Cardiac muscle cell (in vitro differentiated cells and primary cell): ENCODE data around the gene EDRF1. TPM values are rescaled to one million over a fixed set of nuclear protein-coding genes. Genes with fewer than 3 reads are reported as not detected.

Experiments used
- DNase-seq, 2 donors: peaks; one replicate each; pipeline versions ENCODE4 v3.0.0 to v3.0.0-alpha.2; 2010 to 2017; ENCODE audit warnings: low read depth in 1 of 2, low spot score in 1 of 2
- H3K27ac ChIP-seq: fragments of 200-600 bp; sonication (generic); 2 replicates; pipeline ENCODE4 v1.5.1; 2016
- H3K27me3 ChIP-seq: fragments of 200-600 bp; sonication (generic); 2 replicates; pipeline ENCODE4 v1.6.0; 2016; ENCODE audit warnings: control low read depth
- H3K36me3 ChIP-seq: fragments of 200-600 bp; sonication (generic); 2 replicates; pipeline ENCODE4 v1.5.1; 2016; ENCODE audit warnings: control low read depth
- H3K4me1 ChIP-seq: fragments of 200-600 bp; sonication (generic); 2 replicates; pipeline ENCODE4 v1.8.1; 2017; ENCODE audit warnings: low read depth, mild to moderate bottlenecking, mixed run types
- H3K4me3 ChIP-seq: fragments of 200-600 bp; sonication (generic); 2 replicates; pipeline ENCODE4 v1.5.1; 2016; ENCODE audit warnings: mild to moderate bottlenecking
- H3K9me3 ChIP-seq: fragments of 200-600 bp; sonication (generic); 2 replicates; pipeline ENCODE4 v1.5.1; 2017; ENCODE audit warnings: low read depth, mild to moderate bottlenecking, control low read depth
- polyA plus RNA-seq: library from polyadenylated mRNA; unstranded; fragments of >200 nt; fragmentation: Nextera tagmentation; extraction: Ambion mirVana; gene quantifications from 2 replicates; pipeline ENCODE4 v1.2.1, GENCODE V29; 2016
- total RNA-seq: library from RNA; depleted of rRNA; stranded (reverse); fragments of >200 nt; gene quantifications from 2 replicates; pipeline ENCODE4 v1.2.3, GENCODE V29; 2016
- TF ChIP-seq, protein P1 (sequence below): IDR thresholded peaks from 2 replicates; pipeline ENCODE4 v1.5.1; 2012; ENCODE audit warnings: low read depth, mild to moderate bottlenecking, low read length

EDRF1 gene
- total and polyA plus RNA-seq, 2 experiments from 2014 or later, result 10.4 to 23.8 TPM

GRCh38 chr10:125797994-125798662 is 78.6 kb downstream of the EDRF1 start:
- Histone ChIP-seq H3K4me3 (no peak overlapping the region), H3K36me3 (peaks cover 19% of the 10 kb centered on the region)
- no peak for DNase-seq

GRCh38 chr10:125799451-125800182 is 80.1 kb downstream of the EDRF1 start:
- H3K27me3 ChIP-seq, result no peaks in the 10 kb centered on the region
- no peaks in the 10 kb centered on the region for H3K9me3 ChIP-seq
- TF ChIP-seq, protein P1, sequence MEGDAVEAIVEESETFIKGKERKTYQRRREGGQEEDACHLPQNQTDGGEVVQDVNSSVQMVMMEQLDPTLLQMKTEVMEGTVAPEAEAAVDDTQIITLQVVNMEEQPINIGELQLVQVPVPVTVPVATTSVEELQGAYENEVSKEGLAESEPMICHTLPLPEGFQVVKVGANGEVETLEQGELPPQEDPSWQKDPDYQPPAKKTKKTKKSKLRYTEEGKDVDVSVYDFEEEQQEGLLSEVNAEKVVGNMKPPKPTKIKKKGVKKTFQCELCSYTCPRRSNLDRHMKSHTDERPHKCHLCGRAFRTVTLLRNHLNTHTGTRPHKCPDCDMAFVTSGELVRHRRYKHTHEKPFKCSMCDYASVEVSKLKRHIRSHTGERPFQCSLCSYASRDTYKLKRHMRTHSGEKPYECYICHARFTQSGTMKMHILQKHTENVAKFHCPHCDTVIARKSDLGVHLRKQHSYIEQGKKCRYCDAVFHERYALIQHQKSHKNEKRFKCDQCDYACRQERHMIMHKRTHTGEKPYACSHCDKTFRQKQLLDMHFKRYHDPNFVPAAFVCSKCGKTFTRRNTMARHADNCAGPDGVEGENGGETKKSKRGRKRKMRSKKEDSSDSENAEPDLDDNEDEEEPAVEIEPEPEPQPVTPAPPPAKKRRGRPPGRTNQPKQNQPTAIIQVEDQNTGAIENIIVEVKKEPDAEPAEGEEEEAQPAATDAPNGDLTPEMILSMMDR, result no peak
- peak in 1 of 2 donors; percentile 25 for DNase-seq
- no peak overlapping the region for H3K27ac ChIP-seq
- no peak overlapping the region for H3K4me3 ChIP-seq
- H3K4me1 ChIP-seq, result no peaks in the 10 kb centered on the region
- peaks cover 14% of the 10 kb centered on the region for H3K36me3 ChIP-seq

More at GRCh38 chr10:125797994-125798662, 78.6 kb downstream of the EDRF1 start:
- no peak overlapping the region for H3K27ac ChIP-seq
- TF ChIP-seq, protein P1, result no peak
- no peaks in the 10 kb centered on the region for H3K27me3 ChIP-seq
- H3K4me1 ChIP-seq, result no peaks in the 10 kb centered on the region
- H3K9me3 ChIP-seq, result no peaks in the 10 kb centered on the region

- Histone ChIP-seq H3K36me3 (peaks cover 14% of the 10 kb centered on the region), H3K27me3 (no peaks in the 10 kb centered on the region), H3K4me1 (no peaks in the 10 kb centered on the region), H3K4me3 (no peak overlapping the region), H3K9me3 (no peaks in the 10 kb centered on the region), H3K27ac (no peak overlapping the region)
- DNase-seq, result no peak
- TF ChIP-seq, protein P1, result no peak
Measured at GRCh38 chr10:125801574-125801973, 82.1 kb downstream of the EDRF1 start.

GRCh38 chr10:125802131-125802530 is 82.6 kb downstream of the EDRF1 start:
- H3K9me3 ChIP-seq, result no peaks in the 10 kb centered on the region
- H3K4me3 ChIP-seq, result no peak overlapping the region
- H3K27me3 ChIP-seq, result no peaks in the 10 kb centered on the region
- H3K36me3 ChIP-seq, result peaks cover 11% of the 10 kb centered on the region
- H3K4me1 ChIP-seq, result no peaks in the 10 kb centered on the region
- DNase-seq, result no peak
- TF ChIP-seq, protein P1, result no peak
- no peak overlapping the region for H3K27ac ChIP-seq

- Histone ChIP-seq H3K9me3 (no peaks in the 10 kb centered on the region), H3K27ac (no peak overlapping the region), H3K27me3 (no peaks in the 10 kb centered on the region), H3K36me3 (peaks cover 7% of the 10 kb centered on the region), H3K4me1 (no peaks in the 10 kb centered on the region), H3K4me3 (no peak overlapping the region)
- no peak for DNase-seq
- TF ChIP-seq, protein P1, result no peak
Measured at GRCh38 chr10:125802739-125803138, 83.2 kb downstream of the EDRF1 start.
